H1 (cell line): ENCODE results near the gene DAB2IP.

Experiments
- POLR2AphosphoS5 ChIP-seq: IDR thresholded peaks from 2 replicates; pipeline ENCODE4 v1.6.1; 2011; ENCODE audit warnings: low read depth, low read length
- SIX5 ChIP-seq: IDR thresholded peaks from 2 replicates; pipeline ENCODE4 v1.6.1; 2011; ENCODE audit warnings: mild to moderate bottlenecking, low read depth, low read length
- TF ChIP-seq, protein P1 (sequence below), 3 experiments: IDR thresholded peaks; 1 replicate in 2 of 3; 2 replicates in 1 of 3; pipeline versions ENCODE4 v1.5.1 to v1.6.1; 2011; ENCODE audit warnings: low read length in 3 of 3, mild to moderate bottlenecking in 3 of 3, inconsistent platforms in 2 of 3, low read depth in 1 of 3, moderate library complexity in 1 of 3; ENCODE audit not compliant: insufficient read depth in 1 of 3; ENCODE audit errors: control extremely low read depth in 1 of 3

DNA sequence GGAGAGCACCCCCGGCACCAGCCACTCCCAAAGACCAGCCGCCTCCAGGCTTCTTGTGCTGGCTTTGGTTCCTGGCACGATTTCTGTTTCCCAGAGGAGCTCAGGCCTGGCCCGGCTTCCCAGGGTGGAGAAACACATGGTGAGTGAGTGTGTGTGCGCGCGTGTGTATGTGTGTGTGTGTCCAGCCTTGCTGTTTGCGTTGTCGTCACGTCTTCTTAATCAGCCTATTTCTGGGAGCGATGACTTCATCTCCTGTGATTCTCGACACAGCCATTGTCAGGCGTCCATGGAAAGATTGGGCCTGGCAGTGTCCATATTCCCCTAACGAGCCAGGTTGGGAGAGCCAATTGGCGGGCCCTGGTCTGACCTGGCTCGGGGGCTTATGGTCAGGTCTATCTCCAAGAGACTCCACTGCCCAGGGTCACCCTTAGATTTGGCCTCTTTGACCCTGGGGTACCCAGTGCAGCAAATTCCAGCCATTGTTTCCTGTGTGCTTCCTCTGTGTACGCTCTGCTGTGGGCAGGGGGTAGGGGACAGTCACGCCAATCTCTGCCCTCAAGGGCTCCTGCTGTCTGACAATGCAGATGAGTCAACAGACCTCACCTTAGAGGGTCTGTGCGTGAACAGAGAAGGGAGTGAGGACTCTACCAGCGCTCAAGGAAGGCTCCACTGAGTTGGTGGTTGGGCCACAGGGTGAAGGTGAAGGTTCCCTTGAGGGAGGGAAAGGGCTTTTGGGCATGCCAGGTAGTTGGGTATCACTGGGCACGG is 73.8 kb downstream of the DAB2IP start:
- TF ChIP-seq, protein P1, sequence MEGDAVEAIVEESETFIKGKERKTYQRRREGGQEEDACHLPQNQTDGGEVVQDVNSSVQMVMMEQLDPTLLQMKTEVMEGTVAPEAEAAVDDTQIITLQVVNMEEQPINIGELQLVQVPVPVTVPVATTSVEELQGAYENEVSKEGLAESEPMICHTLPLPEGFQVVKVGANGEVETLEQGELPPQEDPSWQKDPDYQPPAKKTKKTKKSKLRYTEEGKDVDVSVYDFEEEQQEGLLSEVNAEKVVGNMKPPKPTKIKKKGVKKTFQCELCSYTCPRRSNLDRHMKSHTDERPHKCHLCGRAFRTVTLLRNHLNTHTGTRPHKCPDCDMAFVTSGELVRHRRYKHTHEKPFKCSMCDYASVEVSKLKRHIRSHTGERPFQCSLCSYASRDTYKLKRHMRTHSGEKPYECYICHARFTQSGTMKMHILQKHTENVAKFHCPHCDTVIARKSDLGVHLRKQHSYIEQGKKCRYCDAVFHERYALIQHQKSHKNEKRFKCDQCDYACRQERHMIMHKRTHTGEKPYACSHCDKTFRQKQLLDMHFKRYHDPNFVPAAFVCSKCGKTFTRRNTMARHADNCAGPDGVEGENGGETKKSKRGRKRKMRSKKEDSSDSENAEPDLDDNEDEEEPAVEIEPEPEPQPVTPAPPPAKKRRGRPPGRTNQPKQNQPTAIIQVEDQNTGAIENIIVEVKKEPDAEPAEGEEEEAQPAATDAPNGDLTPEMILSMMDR (IDR thresholded peaks at IDR 0.05; ENCODE audit: control extremely low read depth in 1 of 3, insufficient read depth in 1 of 3, low read depth in 1 of 3, low read length in 3 of 3): no peak
- TF ChIP-seq POLR2AphosphoS5 (no peak), SIX5 (no peak)
